NCI-H510A (cell line): ENCODE measurements around the gene ZNF438.

Source experiments
- DNase-seq: peaks from one replicate; lab custom pipeline; 2025; lab: John Stamatoyannopoulos, UW

The ZNF438 gene

DNA sequence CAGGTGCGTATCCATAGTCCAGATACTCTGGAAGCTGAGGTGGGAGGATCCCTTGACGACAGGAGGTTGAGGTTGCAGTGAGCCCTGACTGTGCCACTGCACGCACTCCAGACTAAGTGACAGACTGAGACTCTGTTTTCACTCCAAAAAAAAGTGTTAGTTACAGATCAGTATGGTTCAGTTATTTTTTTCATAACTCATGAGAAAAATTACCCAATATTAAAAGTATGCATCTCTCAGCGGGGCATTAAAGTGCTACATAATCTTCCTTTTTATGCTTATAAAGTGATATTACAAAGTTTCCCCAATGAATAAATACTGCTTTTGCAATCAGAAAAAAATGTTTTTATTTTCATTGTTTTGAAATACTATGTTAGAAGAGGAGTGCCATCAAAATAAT, 147.9 kb downstream of the ZNF438 start:
- no peak for DNase-seq

DNA sequence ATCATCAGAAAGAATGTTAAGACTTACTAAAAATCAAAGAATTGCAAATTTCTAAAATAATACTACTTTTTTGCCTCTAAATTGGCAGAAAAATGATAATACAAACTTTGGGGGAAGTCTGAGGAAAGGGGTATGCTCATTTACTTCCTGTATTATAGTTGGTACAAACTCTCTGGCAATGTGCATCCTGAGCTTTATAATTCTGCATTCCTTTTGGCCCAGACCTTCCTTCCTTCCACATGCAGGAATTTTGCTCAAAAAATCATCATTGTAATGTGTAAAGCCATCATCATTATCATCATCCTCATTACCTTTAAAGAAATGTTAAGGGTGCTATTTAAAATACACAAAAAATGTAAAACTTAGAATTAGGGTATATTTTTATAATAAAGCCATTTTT, 148.5 kb downstream of the ZNF438 start:
- no peak for DNase-seq

DNA sequence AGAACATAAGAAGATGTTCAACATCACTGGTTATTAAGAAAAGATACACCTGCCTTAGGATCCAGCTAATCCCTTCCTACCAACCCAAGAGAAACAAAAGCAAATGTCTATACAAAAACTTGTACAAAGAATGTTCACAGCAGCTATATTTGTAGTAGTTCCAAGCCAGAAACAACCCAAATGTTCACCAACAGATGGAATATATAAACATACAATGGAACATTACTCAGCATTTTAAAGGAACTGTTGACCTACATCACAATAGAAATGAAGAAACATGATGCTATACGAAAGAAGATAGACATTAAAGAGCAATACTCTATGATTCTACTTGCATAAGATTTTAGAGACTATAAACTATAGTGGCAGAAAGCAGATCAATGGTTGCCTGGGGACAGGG, 149.4 kb downstream of the ZNF438 start:
- DNase-seq: no peak

DNA sequence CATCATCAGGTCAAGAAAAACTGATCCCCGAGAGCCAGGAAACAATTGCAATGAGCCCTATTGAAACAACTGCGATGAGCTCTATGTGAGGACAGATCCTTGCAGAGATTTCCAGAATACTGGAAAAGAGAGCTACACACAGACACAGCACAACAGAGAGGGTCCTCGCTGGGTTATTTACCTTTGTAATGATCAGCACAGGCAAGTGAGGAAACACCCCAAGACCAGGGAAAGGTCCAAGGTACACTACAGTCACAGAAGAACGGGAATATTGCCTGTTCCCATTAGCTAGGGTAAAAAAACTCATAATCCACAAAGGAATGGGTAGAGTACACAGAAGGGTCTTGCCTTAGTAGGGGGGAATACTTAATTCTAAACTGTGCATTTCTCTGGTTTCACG, 152.7 kb downstream of the ZNF438 start:
- no peak for DNase-seq

DNA sequence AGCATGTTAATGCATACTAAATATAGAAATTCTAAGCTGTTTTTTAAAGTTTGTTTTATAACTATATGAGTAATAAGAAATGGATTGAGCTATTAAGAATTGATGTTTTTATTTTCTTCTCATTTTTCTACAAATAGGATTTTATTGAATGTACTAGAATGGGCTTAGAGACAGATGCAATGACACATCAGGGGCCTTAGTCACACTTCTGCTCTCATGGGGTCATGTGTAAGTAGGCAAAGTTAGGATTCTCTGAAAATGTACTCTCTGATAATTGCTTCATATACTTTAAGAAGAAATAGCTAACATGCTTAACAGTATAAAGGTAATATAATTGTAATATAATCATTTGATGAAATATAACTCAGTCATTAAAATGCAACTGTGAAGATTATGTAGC, 154.6 kb downstream of the ZNF438 start:
- no peak for DNase-seq

DNA sequence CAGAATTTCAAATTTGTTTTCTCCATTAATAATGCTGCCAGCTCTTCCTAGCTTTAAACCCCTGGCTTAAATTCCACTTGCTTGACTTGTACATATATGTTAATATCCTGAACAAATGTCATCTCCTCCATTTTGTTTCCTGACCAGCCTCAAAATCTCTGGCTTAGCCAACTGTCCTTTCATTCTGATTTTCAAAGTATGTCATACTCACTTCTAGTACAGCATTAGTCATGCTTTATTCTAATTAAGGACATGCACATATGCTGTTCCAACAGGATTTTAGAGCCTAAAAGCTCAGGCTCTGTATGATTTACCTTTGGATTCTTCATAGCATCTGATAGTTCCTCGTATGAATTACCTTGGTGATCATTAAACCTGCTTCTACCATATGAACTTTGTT, 158.3 kb downstream of the ZNF438 start:
- DNase-seq: no peak

DNA sequence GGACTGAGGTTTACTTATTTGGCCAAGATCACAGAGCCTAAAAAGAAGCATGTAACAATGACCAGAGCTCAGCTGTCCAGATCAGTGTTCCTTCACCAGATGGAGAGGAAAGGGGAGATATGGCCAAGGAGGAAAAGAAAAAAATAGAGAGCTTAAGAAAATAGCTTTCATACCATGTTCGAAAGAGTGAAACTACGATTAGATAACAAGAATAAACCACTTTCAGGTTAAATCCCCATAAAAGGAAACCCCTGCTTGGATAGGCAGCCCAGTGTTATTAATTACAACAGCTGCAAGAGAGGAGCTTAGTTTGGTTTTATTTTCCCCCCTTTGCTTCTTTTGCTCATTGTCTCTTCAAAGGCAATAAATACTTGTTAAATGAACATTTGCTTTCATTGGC, 160.8 kb downstream of the ZNF438 start:
- DNase-seq: no peak

DNA sequence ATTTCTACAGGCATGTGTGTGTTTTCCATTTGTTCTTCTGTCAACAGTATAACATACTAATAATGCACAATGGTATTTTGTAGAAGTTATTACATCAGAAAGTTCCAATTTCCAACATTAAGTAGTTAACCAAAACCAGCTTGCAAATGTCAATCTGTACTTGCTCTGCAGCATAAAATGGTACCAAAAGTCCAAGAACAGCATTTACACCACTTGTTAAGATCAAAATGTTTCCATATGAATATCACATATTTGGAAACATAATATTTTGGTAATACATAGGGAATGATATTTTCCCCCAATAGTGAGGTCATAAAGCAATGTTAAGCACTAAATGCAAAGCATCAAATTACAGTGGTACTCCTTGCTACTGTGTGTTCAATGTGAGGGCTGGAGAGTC, 162.1 kb downstream of the ZNF438 start:
- DNase-seq: no peak

DNA sequence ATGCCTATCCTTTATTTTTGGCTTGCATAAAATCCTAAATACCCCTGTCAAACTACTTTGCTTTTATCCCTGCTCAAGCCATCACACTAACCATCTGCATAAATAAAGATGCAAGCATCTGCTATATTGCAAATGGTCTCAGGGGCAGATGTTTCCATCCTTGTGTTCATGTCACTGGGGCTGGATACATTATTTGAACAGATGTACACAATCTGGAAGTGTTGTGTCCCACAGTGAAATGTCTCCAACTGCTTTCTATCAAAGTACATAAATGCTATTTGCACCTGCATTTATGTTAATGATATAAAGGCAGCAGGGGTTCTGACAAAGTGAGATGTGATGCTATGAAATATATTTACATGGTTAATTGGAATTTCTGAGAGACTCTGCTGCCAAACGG, 163.1 kb downstream of the ZNF438 start:
- DNase-seq: no peak

DNA sequence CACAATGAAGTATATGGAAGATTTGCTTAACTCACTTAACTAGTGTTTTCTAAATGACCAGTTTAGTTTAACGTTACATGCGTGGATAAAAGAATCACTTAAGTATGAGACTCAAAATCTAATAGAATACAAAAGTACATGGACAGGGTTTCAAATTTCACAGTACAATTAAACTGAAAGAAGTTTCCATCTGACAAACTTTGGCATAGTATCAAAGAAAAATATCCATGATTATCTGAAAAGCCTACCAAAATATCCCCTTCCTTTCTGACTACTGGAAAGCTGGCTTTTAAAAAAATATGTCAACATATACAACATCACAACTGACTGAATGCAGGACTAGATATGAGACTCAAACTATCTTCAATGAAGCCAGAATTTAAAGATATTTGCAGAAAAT, 164.8 kb downstream of the ZNF438 start:
- no peak for DNase-seq

DNA sequence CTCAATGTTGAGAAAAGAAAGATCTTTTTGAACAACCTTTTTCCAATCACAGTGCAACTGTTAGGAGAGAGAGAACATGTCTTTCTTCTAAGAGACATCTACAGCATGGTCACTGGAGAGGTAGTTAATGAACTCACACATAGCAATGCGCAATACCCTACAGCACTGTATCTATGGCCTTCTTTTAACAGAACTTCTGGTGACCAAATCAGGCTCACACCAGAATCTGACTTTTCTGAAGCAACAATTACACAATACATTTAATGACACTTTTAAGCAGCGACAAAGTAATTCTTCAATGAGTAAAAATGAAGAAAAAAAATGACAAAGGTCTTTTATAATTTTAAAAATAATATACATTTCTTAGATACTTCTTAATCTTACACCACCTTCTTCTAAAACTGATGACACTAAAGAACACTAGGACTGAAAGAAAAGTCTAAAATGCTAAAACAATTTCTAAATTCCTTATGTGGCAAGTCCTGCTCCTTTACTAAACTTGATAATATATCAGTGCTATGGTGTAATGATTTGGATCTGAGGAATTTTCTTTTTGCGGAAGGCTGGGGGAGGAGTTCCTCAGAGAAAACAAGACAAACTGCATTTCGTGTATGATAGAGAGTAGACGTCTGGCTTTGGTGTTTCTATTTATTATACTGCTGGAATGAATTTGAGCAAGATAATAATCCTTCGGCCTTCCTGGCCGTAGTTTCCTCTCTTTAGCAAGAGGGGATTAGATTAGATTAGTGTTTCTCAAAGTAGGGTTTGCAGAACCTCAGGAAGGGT, 166.3 kb downstream of the ZNF438 start:
- DNase-seq: no peak

DNA sequence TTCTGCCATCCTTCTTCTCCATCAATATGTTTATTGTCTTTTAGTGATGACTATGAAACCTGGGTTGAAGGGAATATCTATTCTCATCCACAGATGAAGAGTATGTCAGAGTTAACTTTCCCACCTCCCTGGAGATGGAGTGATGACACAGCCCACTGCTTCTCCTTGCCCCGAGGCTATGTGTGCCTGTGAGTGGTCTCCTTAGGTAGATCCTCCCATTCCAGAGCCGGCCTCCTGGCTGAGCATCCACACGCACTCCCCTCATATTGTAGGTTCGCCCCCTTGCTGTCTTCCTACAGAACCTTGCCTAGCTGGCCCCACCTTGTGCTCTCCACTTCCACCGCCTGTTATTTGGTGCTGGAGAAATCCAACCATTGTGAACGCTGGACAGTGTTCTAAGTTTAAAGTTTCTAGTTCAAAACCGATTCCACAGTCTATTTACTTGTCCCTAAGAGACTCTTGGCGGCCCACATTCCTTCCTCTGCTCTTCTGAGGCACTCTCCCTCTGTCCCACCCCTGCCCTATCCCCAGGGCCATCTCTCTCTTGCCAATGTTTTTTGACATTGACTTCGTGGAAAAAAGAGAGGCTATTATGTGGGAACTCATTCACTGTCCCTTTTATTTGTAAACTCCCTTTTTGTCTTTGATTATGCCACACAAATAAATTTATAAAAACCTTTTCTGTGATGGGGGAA, 168.0 kb downstream of the ZNF438 start:
- DNase-seq: no peak

DNA sequence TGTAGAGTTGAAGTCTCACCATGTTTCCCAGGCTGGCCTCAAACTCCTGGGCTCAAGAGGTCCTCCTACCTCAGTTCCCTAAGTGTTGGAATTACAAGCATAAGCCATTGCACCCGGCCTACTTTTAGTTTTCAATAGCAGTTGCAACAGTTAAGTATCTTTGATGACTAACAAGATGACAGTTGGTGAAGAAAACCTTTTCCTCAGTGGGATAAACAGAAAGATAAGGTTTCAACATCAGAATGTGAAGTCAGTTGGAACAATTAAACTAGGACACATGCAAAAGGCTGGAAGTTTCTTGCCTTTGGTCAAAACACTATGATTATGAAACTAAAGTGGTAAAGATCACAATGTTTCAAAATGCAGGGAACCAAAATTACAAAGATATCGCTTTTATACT, 169.2 kb downstream of the ZNF438 start:
- DNase-seq: no peak

DNA sequence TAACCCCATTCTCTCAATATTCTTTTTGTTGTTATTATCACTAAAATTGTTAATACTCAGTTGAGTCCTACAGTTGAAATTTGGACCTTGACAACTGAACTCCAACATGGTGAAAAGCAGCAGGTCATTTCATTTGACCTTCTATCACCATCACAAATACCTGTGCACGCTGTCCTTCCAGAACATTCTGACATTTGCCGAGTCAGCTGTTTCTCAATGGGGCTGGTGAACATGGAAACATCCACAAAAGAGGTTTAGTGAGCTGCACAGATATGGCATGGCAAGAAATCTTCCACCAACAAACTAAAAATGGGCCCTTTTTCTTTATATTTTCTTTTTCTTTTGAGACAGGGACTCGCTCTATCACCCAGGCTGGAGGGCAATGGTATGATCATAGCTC, 169.7 kb downstream of the ZNF438 start:
- no peak for DNase-seq

DNA sequence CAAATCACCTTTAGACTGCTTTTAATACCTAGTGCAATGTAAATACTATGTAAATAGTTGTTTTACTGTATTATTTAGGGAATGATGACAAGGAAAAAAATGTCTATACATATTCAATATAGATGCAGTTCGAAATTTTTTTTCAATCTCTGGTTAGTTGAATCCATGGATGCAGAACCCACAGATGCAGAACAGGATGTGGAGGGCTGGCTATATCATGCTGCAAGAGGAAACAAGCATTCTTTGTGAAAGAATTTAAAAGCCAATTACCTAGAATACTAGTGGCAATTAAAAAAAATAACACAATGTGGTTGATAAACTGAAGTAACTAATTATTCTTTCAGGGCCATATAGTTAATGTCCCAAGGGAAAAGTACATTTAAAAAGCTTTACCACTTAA, 170.4 kb downstream of the ZNF438 start:
- no peak for DNase-seq

DNA sequence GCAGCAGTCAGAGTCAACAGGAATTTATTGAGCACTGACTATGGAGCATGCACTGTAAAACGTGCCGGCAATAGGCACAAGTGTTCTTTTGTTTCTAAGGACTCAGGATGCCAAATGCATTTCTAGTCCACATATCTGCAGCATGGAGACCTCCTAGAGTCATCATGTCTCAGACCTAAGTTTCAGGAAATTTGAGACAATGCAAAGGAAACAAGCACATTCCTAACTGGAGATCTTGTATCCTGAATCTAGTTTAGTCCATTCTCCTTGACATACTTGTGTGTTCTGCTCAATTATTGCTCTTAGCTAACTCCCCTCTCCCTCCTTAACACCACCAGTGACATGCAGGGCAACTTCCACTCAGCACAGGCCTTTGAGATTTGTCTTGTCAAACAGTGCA, 173.2 kb downstream of the ZNF438 start:
- no peak for DNase-seq

DNA sequence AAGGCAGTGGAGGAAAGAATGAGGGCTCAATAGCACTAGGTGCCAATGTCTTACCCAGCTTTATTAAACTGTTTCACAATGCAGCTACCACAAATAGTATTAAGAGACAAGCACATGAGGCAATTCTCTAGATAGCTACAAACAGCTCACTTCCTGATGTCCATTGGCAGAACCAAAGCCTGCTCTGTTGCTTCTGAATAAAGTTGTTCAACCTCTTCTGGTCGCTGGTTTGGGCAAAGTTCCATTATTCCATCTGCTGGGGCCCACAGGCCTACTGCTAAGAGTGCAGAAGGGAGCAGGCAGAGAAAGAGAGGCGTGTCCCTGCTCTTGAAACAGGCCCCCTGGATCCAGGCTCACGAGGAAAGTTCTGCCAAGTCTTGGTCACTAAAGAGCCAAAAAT, 173.9 kb downstream of the ZNF438 start:
- no peak for DNase-seq

DNA sequence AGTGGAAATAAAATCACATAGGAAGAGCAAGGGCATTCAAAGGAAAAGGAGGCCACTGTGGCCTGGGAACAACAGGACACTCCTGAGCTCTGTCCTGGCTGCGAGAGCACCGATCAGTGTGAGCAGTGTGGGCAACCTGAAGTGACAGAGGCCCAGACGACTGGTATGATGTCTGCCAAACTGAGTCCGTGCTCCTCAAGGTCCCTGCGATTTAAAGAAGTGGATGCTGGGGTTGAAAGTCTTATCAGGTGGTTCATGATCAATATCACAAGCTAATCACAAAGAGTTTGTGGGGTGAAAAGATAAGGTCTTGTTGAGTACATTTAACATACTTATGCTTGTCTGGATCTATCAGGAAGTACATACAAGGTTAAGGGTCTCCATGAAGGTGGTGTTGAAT, 176.5 kb downstream of the ZNF438 start:
- DNase-seq: no peak

DNA sequence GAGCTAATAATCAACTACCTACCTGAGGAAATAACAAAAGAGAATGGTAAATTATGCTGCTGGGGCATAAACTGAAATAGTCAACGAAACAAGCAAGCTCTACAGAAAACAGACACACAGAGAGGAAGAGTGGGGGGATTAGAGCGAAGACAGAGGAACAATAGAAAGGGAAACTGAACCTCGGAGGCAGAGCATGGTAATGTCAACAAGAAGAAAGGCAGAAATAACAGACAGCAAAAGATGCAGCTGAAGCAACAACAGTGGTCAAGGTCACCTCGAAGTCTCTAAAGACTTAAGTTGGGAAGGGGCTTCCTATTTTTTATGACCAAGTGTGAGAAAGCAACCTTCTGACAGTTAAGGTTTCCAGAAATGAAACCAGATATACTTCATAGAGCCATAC, 177.0 kb downstream of the ZNF438 start:
- no peak for DNase-seq

DNA sequence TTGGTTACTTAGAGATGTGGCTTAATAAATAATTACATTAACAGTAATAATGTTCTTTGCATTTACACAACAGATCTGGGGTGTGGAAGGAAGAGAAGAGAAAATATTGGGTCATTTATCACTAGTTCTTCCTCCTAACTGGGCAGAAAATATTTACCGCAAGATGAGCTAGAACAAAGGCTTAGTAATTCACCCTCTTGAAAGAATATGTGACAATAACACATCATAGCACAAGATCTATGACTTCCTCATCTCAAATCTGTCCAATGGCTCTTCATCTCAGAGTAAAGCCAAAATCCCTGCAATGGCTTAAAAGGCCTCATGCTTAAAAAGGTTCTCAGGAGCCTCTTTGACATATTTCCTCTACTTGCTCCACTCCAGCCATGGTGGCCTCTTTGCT, 178.6 kb downstream of the ZNF438 start:
- no peak for DNase-seq

DNA sequence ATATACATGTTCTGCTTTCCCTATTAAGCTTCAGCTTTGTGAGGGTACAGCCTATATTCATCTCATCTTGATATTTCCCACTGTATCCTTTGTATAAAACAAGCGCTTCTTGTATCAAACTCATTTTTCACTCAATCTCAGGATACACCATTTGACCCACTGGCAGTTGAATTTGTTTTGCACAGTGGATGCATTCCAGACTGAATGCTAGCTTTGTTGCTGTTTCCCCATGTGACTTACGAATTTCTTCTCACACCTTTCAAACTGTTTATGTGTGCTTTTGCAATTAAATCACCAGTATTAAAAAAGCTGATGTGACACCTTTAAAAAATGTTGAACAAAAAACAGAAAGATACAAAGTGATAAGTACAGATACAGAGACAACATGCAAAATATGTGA, 180.9 kb downstream of the ZNF438 start:
- DNase-seq: no peak

DNA sequence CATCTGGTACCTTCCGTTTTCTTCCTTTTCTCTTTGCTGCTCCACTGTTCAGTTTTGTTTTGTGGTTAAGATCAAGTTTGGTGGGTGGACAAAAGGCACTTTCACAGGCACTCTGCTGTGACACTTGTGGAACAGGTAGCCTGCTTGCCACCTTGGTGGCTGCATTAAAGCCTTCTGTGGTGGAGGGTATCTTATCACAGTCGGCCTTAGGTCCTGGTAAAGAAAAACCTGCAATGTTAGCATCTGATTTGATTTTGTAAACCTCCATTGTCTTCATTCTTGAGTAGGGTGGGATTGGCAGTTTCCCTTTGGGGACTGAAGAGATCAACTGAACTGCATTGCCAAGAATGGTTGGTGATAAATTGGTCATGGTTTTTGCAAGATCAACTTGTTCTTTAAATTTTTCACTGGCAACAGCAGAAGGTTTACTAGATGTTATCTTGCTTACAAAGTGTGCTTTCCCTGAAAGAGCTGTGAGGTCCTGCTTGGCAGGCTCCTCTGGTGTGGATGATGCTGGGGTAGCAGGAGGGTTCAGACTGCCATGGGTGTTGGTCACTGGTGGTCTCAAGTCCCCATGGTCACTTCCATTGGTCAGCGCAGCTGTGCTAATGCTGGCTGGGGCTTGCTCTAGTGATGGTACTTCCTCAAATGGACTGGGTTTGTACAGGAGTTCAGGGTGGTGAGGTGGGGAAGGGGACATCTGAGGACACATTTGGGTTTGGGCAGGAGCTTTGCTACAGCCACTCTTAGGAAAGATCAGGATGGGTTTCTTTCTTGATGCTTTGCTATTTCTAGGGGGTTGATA, 182.2 kb downstream of the ZNF438 start:
- no peak for DNase-seq

DNA sequence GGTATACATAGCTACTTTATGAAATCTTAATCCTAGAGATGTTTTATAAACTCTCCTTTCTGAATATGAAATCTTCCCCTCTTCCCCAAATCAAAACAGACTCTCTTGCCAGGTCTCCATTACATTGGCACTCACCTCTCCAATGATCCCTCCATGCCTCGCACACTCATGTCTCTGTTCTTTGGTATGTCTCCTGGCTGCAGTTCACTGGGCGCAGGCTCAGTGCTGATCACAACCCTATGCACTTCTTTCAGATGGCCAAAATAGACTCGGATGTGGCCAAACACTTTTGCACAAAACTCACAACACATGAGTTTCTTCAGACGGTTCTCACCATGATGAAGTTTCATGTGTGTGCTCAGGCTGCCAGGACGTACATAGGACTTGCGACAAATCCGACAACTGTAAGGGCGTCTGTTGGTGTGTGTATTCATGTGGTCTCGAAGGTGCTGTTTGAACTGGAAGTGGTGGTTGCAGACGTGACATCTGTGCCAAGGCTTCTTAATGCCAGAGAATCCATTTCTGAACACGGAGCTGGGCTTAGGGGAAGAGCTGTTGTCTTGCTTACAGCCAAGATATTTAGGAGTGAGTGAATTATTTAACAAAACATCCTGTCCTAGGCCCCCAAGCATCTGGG, 183.2 kb downstream of the ZNF438 start:
- no peak for DNase-seq
